HEK293T (cell line): Measurements from ENCODE around the gene NHSL2.

Source experiments
- ARNT ChIP-seq: fragments of 450-650 bp; IDR thresholded peaks from 2 replicates; pipeline ENCODE4 v1.6.1; 2017; ENCODE audit warnings: mild to moderate bottlenecking
- BHLHE40 ChIP-seq: fragments of 450-650 bp; IDR thresholded peaks from 2 replicates; pipeline ENCODE4 v1.6.1; 2016; ENCODE audit warnings: mild to moderate bottlenecking, moderate library complexity, borderline replicate concordance
- CTBP1 ChIP-seq: fragments of 450-650 bp; IDR thresholded peaks from 2 replicates; pipeline ENCODE4 v1.6.1; 2016; ENCODE audit warnings: borderline replicate concordance
- ELF4 ChIP-seq: fragments of 450-650 bp; IDR thresholded peaks from 2 replicates; pipeline ENCODE4 v1.6.1; 2017; ENCODE audit warnings: antibody characterized with exemption
- FOXA1 ChIP-seq: fragments of 450-650 bp; IDR thresholded peaks from 2 replicates; pipeline ENCODE4 v1.6.1; 2016; ENCODE audit warnings: mild to moderate bottlenecking
- FOXK2 ChIP-seq: fragments of 450-650 bp; IDR thresholded peaks from 2 replicates; pipeline ENCODE4 v1.6.1; 2016; ENCODE audit warnings: mild to moderate bottlenecking
- FOXM1 ChIP-seq: fragments of 450-650 bp; IDR thresholded peaks from 2 replicates; pipeline ENCODE4 v1.6.1; 2017; ENCODE audit warnings: mild to moderate bottlenecking, borderline replicate concordance
- NFRKB ChIP-seq: fragments of 450-650 bp; IDR thresholded peaks from 2 replicates; pipeline ENCODE4 v1.6.1; 2016; ENCODE audit warnings: mild to moderate bottlenecking, moderate library complexity
- SP1 ChIP-seq: fragments of 450-650 bp; IDR thresholded peaks from 2 replicates; pipeline ENCODE4 v1.6.1; 2017
- TARDBP ChIP-seq: fragments of 450-650 bp; IDR thresholded peaks from 2 replicates; pipeline ENCODE4 v1.6.1; 2016

- TF ChIP-seq ARNT (no peak), BHLHE40 (no peak), TARDBP (no peak), SP1 (no peak), FOXK2 (no peak), ELF4 (no peak), FOXM1 (no peak), NFRKB (no peak), CTBP1 (no peak), FOXA1 (no peak)
Observed at GRCh38 chrX:72054779-72055489, 144.3 kb downstream of the NHSL2 start.
